ENCODE results near the gene CEP104. TPM values are rescaled to one million over a fixed set of nuclear protein-coding genes. Genes with fewer than 3 reads are reported as not detected.

Gene CEP104
- total and polyA plus RNA-seq, 9 of the 15 experiments (the other 6 are each of a cell fraction or from before 2014, with no cell fraction given): 11.2 to 63.4 (median 42.6) TPM

DNA sequence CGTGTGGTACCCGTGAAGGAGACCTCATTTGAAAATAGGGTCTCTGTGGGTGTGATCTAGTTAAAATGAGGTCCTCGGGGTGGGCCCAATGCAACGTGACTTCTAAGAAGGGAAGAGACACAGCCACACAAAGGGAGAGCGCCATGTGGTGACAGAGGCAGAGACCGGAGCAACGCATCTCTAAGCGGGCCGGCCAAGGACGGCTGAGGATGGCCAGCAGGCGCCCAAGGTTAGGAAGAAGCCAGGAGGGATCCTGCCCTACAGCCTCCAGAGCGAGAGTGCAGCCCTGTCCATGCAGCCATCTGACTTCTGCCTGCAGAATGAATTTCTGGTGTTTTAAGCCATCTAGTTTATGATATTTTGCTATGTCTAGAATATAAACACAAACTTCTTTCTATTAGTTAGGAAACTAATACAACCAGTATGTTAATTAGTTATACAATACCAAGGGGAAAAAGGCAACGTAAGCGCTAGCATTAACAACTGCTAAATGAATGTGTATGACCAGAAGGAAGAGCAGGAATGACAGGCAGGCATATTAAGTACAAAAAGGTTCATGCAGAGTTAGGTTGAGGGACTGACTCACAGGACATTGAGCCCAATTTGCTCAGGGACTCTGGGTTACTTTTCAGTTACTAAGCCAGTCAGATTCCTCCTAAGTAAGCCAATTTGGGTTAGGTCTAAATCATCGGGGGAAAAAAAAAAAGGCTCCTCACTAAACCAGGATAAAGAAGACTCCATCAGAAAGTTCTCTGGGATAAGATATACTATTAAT lies 4.1 kb downstream of the CEP104 start:
- TF ChIP-seq DDX20 (tag; IDR thresholded peaks at IDR 0.05; ENCODE audit: low read depth) (no peak), ETS2 (tag; IDR thresholded peaks at IDR 0.05; ENCODE audit: borderline replicate concordance, poor library complexity, severe bottlenecking) (no peak), FOS (IDR thresholded peaks at IDR 0.05; ENCODE audit: extremely low read depth, insufficient read length) (no peak), THRAP3 (IDR thresholded peaks at IDR 0.05; ENCODE audit: borderline replicate concordance) (no peak), ZNF551 (CRISPR knock-in tag; IDR thresholded peaks at IDR 0.05) (no peak)
- no peak overlapping the region for H3K4me2 ChIP-seq (ENCODE audit: insufficient read depth, low read length)

More for the DNA sequence above, 4.1 kb downstream of the CEP104 start:
- DNase-seq (ENCODE audit: extremely low read depth in 1 of 4, low spot score in 3 of 4): no peak
- Histone ChIP-seq H3K9me1 (ENCODE audit: control insufficient read depth, insufficient read depth, low read length) (no peaks in the 10 kb centered on the region), H3K36me3 (ENCODE audit: control insufficient read depth, insufficient read depth, low read length) (peaks cover 22% of the 10 kb centered on the region; the same call in 2 of the 3 replicates), H3K27ac (ENCODE audit: extremely low read depth, low read depth, low read length) (no peak overlapping the region), H3K4me3 (no peak overlapping the region), H3K4me1 (replicated peaks in 1 of 2; ENCODE audit: control insufficient read depth in 2 of 2, insufficient read depth in 2 of 2, low read length in 2 of 2) (peaks cover under 1 to 20% of the 10 kb centered on the region in 2 experiments; a peak in 3 of 5 replicates), H3K9ac (ENCODE audit: insufficient read depth in 1 of 2, low read depth in 2 of 2, low read length in 2 of 2) (no peak overlapping the region), H3K27me3 (ENCODE audit: control insufficient read depth in 2 of 2, insufficient read depth in 2 of 2, low read length in 2 of 2) (no peaks in the 10 kb centered on the region), H3K9me3 (replicated peaks; ENCODE audit: control insufficient read depth, insufficient read depth, low read depth, low read length) (no peaks in the 10 kb centered on the region), H4K20me1 (replicated peaks; ENCODE audit: control insufficient read depth, insufficient read depth, low read length) (peaks cover 4% of the 10 kb centered on the region; the same call in 1 of the 2 replicates), H2AFZ (ENCODE audit: low read depth, low read length) (no peak overlapping the region), H3K79me2 (ENCODE audit: control insufficient read depth, insufficient read depth, low read length) (peaks cover 33% of the 10 kb centered on the region)
- no TSS peak for BruUV-seq (replicated peaks)
- intact Hi-C loops (cut with micrococcal nuclease): no loop called here
- in situ Hi-C loops (cut with MboI): no loop called here
- CTCF ChIA-PET (ENCODE audit: low intra/inter-chr PET ratio): no interaction called here
- no peak for FAIRE-seq
- WGBS (ENCODE audit: insufficient coverage, low coverage, missing lambda C conversion rate): 73% methylated on average over 15 of the region's 15 CpGs
- POLR2A ChIA-PET: interaction anchor here (1.2 kb wide), 1 partner anchor 17 kb away, joined by 4 read pairs; no protein-coding TSS in a partner anchor
- no peak for ATAC-seq
